Measurements from ENCODE around the gene TBC1D9.

Gene TBC1D9

GRCh38 chr4:140633124-140633523 is 123.1 kb downstream of the TBC1D9 start:
- TF ChIP-seq CTCF (IDR thresholded peaks at IDR 0.05), result no peak

GRCh38 chr4:140630246-140630645 is 125.9 kb downstream of the TBC1D9 start:
- no peak for TF ChIP-seq CTCF (IDR thresholded peaks at IDR 0.05)

GRCh38 chr4:140628016-140628415 is 128.2 kb downstream of the TBC1D9 start:
- no peak for TF ChIP-seq CTCF (IDR thresholded peaks at IDR 0.05)

GRCh38 chr4:140626661-140627376 is 129.4 kb downstream of the TBC1D9 start:
- TF ChIP-seq CTCF (IDR thresholded peaks at IDR 0.05), result no peak

- TF ChIP-seq CTCF (IDR thresholded peaks at IDR 0.05), result no peak
Observed at GRCh38 chr4:140622333-140622958, 133.7 kb downstream of the TBC1D9 start.

- no peak for TF ChIP-seq CTCF (IDR thresholded peaks at IDR 0.05)
Observed at GRCh38 chr4:140621161-140621560, 135.0 kb downstream of the TBC1D9 start.

- no peak for TF ChIP-seq CTCF (IDR thresholded peaks at IDR 0.05)
Observed at GRCh38 chr4:140617499-140618248, 138.5 kb downstream of the TBC1D9 start.

All from LNCAP (cell line).